ENCODE results near the gene F8.
A peak's percentile ranks its signal among the peaks of the same experiment; 100 is the strongest.
"Not testable (repeated sequence)": the region's sequence is repeated elsewhere in the genome, so short reads cannot be mapped to it uniquely, and the experiment has no call there.

F8 gene

GRCh38 chrX:154834562-154834961, 188.0 kb downstream of the F8 start, which contains the start of gene SMIM9:
SMIM9 (minus strand) TSS chrX:154834662; CDS start chrX:154830856, 3,806 bp downstream.
- Histone ChIP-seq H3K9ac (ENCODE audit: low read depth, low read length) (no peak within 1 kb of the TSS), H3K36me3 (ENCODE audit: insufficient read depth, low read depth, low read length) (no peaks in the 10 kb centered on the region), H3K4me3 (ENCODE audit: low read length) (no peak within 1 kb of the TSS), H3K27ac (ENCODE audit: low read length) (no peak within 1 kb of the TSS), H3K27me3 (ENCODE audit: insufficient read depth, low read length) (no peaks in the 10 kb centered on the region), H3K4me1 (ENCODE audit: insufficient read depth, low read length) (no peaks in the 10 kb centered on the region), H3K9me3 (ENCODE audit: insufficient read depth, low read depth, low read length) (no peaks in the 10 kb centered on the region)

- H3K27ac ChIP-seq (ENCODE audit: low read length), result no peak overlapping the region
- no peaks in the 10 kb centered on the region for H3K9me3 ChIP-seq (ENCODE audit: insufficient read depth, low read depth, low read length)
- H3K36me3 ChIP-seq (ENCODE audit: insufficient read depth, low read depth, low read length), result no peaks in the 10 kb centered on the region
- no peak overlapping the region for H3K4me3 ChIP-seq (ENCODE audit: low read length)
- no peak overlapping the region for H3K9ac ChIP-seq (ENCODE audit: low read depth, low read length)
- H3K27me3 ChIP-seq (ENCODE audit: insufficient read depth, low read length), result no peaks in the 10 kb centered on the region
- H3K4me1 ChIP-seq (ENCODE audit: insufficient read depth, low read length), result no peaks in the 10 kb centered on the region
These were observed 188.7 kb downstream of the F8 start for GRCh38 chrX:154833746-154834274.

GRCh38 chrX:154829926-154830442, 192.5 kb downstream of the F8 start:
- Histone ChIP-seq H3K36me3 (ENCODE audit: insufficient read depth, low read depth, low read length) (no peaks in the 10 kb centered on the region), H3K27ac (ENCODE audit: low read length) (no peak overlapping the region), H3K4me1 (ENCODE audit: insufficient read depth, low read length) (no peaks in the 10 kb centered on the region), H3K9me3 (ENCODE audit: insufficient read depth, low read depth, low read length) (no peaks in the 10 kb centered on the region), H3K9ac (ENCODE audit: low read depth, low read length) (no peak overlapping the region), H3K27me3 (ENCODE audit: insufficient read depth, low read length) (no peaks in the 10 kb centered on the region), H3K4me3 (ENCODE audit: low read length) (no peak overlapping the region)

- Histone ChIP-seq H3K4me1 (ENCODE audit: insufficient read depth, low read length) (no peaks in the 10 kb centered on the region), H3K9ac (ENCODE audit: low read depth, low read length) (no peak overlapping the region), H3K9me3 (ENCODE audit: insufficient read depth, low read depth, low read length) (no peaks in the 10 kb centered on the region), H3K27me3 (ENCODE audit: insufficient read depth, low read length) (no peaks in the 10 kb centered on the region), H3K36me3 (ENCODE audit: insufficient read depth, low read depth, low read length) (no peaks in the 10 kb centered on the region), H3K4me3 (ENCODE audit: low read length) (no peak overlapping the region), H3K27ac (ENCODE audit: low read length) (no peak overlapping the region)
These were observed 193.4 kb downstream of the F8 start for GRCh38 chrX:154829134-154829533.

- Histone ChIP-seq H3K27me3 (ENCODE audit: insufficient read depth, low read length) (no peaks in the 10 kb centered on the region), H3K4me1 (ENCODE audit: insufficient read depth, low read length) (no peaks in the 10 kb centered on the region), H3K9ac (ENCODE audit: low read depth, low read length) (no peak overlapping the region), H3K4me3 (ENCODE audit: low read length) (no peak overlapping the region), H3K9me3 (ENCODE audit: insufficient read depth, low read depth, low read length) (no peaks in the 10 kb centered on the region), H3K27ac (ENCODE audit: low read length) (no peak overlapping the region), H3K36me3 (ENCODE audit: insufficient read depth, low read depth, low read length) (no peaks in the 10 kb centered on the region)
These were observed 194.5 kb downstream of the F8 start for GRCh38 chrX:154828016-154828408.

GRCh38 chrX:154827194-154828015, 195.1 kb downstream of the F8 start:
- no peaks in the 10 kb centered on the region for H3K27me3 ChIP-seq (ENCODE audit: insufficient read depth, low read length)
- no peak overlapping the region for H3K4me3 ChIP-seq (ENCODE audit: low read length)
- no peaks in the 10 kb centered on the region for H3K36me3 ChIP-seq (ENCODE audit: insufficient read depth, low read depth, low read length)
- no peaks in the 10 kb centered on the region for H3K9me3 ChIP-seq (ENCODE audit: insufficient read depth, low read depth, low read length)
- no peak overlapping the region for H3K27ac ChIP-seq (ENCODE audit: low read length)
- H3K9ac ChIP-seq (ENCODE audit: low read depth, low read length), result no peak overlapping the region
- H3K4me1 ChIP-seq (ENCODE audit: insufficient read depth, low read length), result no peaks in the 10 kb centered on the region; the same call in 1 of the 2 replicates

- H3K9ac ChIP-seq (ENCODE audit: low read depth, low read length); H3K27ac ChIP-seq (ENCODE audit: low read length); H3K27me3 ChIP-seq (ENCODE audit: insufficient read depth, low read length); H3K9me3 ChIP-seq (ENCODE audit: insufficient read depth, low read depth, low read length); H3K36me3 ChIP-seq (ENCODE audit: insufficient read depth, low read depth, low read length); H3K4me3 ChIP-seq (ENCODE audit: low read length): not testable (repeated sequence)
- H3K4me1 ChIP-seq (ENCODE audit: insufficient read depth, low read length), result peaks cover 12% of the 10 kb centered on the region
These were observed 196.9 kb downstream of the F8 start for GRCh38 chrX:154825586-154825985.

- Histone ChIP-seq H3K9ac (ENCODE audit: low read depth, low read length) (no peak overlapping the region), H3K36me3 (ENCODE audit: insufficient read depth, low read depth, low read length) (no peaks in the 10 kb centered on the region), H3K4me3 (ENCODE audit: low read length) (no peak overlapping the region), H3K27ac (ENCODE audit: low read length) (no peak overlapping the region), H3K27me3 (ENCODE audit: insufficient read depth, low read length) (no peaks in the 10 kb centered on the region), H3K4me1 (ENCODE audit: insufficient read depth, low read length) (peaks cover 16% of the 10 kb centered on the region), H3K9me3 (ENCODE audit: insufficient read depth, low read depth, low read length) (no peaks in the 10 kb centered on the region)
These were observed 197.9 kb downstream of the F8 start for GRCh38 chrX:154824638-154825037.

GRCh38 chrX:154822029-154822428, 200.5 kb downstream of the F8 start:
- H3K27me3 ChIP-seq (ENCODE audit: insufficient read depth, low read length), result no peaks in the 10 kb centered on the region
- H3K36me3 ChIP-seq (ENCODE audit: insufficient read depth, low read depth, low read length), result no peaks in the 10 kb centered on the region
- H3K4me1 ChIP-seq (ENCODE audit: insufficient read depth, low read length), result peaks cover 16% of the 10 kb centered on the region
- peak overlapping the region; percentile 30; the same call in 1 of the 2 replicates for H3K4me3 ChIP-seq (ENCODE audit: low read length)
- H3K27ac ChIP-seq (ENCODE audit: low read length), result no peak overlapping the region
- no peak overlapping the region for H3K9ac ChIP-seq (ENCODE audit: low read depth, low read length)
- no peaks in the 10 kb centered on the region; the same call in 1 of the 2 replicates for H3K9me3 ChIP-seq (ENCODE audit: insufficient read depth, low read depth, low read length)

- Histone ChIP-seq H3K4me1 (ENCODE audit: insufficient read depth, low read length) (peaks cover 16% of the 10 kb centered on the region), H3K9ac (ENCODE audit: low read depth, low read length) (no peak overlapping the region), H3K27ac (ENCODE audit: low read length) (peak overlapping the region; percentile 63), H3K9me3 (ENCODE audit: insufficient read depth, low read depth, low read length) (no peaks in the 10 kb centered on the region; the same call in 1 of the 2 replicates), H3K27me3 (ENCODE audit: insufficient read depth, low read length) (no peaks in the 10 kb centered on the region), H3K36me3 (ENCODE audit: insufficient read depth, low read depth, low read length) (no peaks in the 10 kb centered on the region), H3K4me3 (ENCODE audit: low read length) (peak overlapping the region; percentile 30; the same call in 1 of the 2 replicates)
These were observed 201.0 kb downstream of the F8 start for GRCh38 chrX:154821523-154821922.

GRCh38 chrX:154819771-154820341, 202.7 kb downstream of the F8 start:
- H3K36me3 ChIP-seq (ENCODE audit: insufficient read depth, low read depth, low read length), result no peaks in the 10 kb centered on the region
- no peaks in the 10 kb centered on the region for H3K27me3 ChIP-seq (ENCODE audit: insufficient read depth, low read length)
- no peaks in the 10 kb centered on the region; the same call in 1 of the 2 replicates for H3K9me3 ChIP-seq (ENCODE audit: insufficient read depth, low read depth, low read length)
- peaks cover 16% of the 10 kb centered on the region for H3K4me1 ChIP-seq (ENCODE audit: insufficient read depth, low read length)
- peak overlapping the region; percentile 63 for H3K27ac ChIP-seq (ENCODE audit: low read length)
- H3K9ac ChIP-seq (ENCODE audit: low read depth, low read length), result peak overlapping the region; percentile 30; the same call in 1 of the 2 replicates
- peak overlapping the region; percentile 38; the same call in 1 of the 2 replicates for H3K4me3 ChIP-seq (ENCODE audit: low read length)

Measured in iPS-20b (cell line).